Measurements from ENCODE around the gene ANTXR1.
A peak's percentile ranks its signal among the peaks of the same experiment; 100 is the strongest.

Gene ANTXR1

DNA sequence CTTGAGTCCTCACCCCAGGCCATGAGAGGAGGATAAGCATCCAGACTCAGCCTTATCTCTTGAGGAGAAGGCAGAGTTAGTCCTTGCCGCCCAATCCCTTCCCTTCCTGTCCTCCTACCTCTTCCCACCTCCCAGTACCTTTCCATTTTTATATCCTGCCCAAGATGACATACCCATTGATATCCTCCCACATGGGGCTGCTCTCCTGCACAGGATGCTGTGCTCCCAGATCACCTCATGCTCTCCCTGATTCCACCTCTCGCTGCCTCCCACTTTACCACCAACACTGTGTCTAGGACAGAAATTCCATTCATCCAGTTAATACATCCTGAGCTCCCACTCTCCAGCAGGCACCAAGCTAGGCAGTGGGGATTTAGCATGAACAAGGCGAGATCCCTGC, 191.7 kb downstream of the ANTXR1 start:
- FAIRE-seq (peak; percentile 32), DNase-seq (ENCODE audit: low spot score) (no peak)

- DNase-seq (ENCODE audit: low spot score): no peak
- FAIRE-seq: no peak
Observed at GRCh38 chr2:69205076-69205475, 192.1 kb downstream of the ANTXR1 start.

- no peak for DNase-seq (ENCODE audit: low spot score)
- no peak for FAIRE-seq
Observed at GRCh38 chr2:69205491-69205890, 192.5 kb downstream of the ANTXR1 start.

- DNase-seq (ENCODE audit: low spot score) (no peak), FAIRE-seq (no peak)
Observed at GRCh38 chr2:69208023-69208595, 195.1 kb downstream of the ANTXR1 start.

DNA sequence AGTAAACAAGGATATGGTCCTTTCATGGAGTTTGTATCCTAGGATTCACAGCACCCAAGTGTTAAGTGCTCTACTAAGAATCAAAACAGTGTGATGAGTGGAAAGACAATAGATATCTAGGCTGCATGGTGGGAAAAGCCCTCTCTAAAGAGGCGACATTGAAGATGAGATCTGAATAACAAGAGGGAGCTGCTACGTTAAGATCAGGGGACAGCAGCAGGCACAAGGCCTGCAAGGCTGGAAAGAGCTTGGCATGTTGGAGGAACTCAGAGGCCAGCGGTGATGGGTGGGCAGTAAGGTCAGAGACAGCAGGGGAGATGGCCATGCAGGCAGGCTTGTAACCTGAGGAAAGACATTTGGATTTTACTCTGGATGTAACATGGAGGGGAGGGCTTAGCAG, 196.5 kb downstream of the ANTXR1 start:
- FAIRE-seq: peak; percentile 55
- DNase-seq (ENCODE audit: low spot score): no peak

GRCh38 chr2:69210385-69210784, 197.4 kb downstream of the ANTXR1 start:
- FAIRE-seq (no peak), DNase-seq (ENCODE audit: low spot score) (no peak)

DNA sequence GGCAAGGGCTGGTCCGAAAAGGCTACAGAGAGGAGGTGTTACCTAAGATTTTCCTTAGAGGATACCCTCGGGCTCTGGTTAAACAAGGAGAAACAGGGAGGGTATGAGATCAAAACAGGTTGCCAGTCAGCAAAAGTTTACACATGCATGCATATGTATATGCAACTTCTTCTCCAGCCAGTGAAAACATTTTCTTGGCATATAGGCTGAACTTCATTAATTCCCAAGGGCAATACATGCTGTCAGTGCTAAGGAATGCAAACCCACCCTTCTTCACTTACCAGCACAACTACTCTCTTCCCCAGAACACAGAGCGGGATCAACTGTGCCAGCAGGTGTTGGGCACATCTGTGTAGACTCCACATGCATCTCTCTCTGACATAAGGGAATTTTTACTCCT, 198.1 kb downstream of the ANTXR1 start:
- FAIRE-seq: no peak
- DNase-seq (ENCODE audit: low spot score): no peak

- FAIRE-seq: peak; percentile 59
- DNase-seq (ENCODE audit: low spot score): no peak
Observed at GRCh38 chr2:69211686-69212085, 198.7 kb downstream of the ANTXR1 start.

- no peak for FAIRE-seq
- no peak for DNase-seq (ENCODE audit: low spot score)
Observed at GRCh38 chr2:69212238-69213028, 199.5 kb downstream of the ANTXR1 start.

DNA sequence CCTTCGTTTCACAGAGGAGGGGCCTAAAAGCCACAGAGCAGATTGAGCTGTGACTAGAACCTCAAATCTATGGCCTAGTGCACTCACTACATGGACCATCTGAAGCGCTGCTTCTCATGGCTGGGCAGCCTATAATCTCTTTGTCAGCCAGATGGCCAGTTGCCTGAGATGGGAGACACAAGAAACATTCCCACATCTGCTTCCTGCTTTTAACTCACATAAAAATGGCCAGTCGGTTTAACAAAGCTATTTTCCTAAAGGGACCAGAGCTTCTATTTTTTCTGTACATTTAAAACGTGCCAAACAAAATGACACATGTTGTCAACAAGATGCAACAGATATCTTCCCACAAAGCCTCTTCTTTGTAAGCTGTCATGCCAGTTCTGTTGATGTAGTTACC, 200.2 kb downstream of the ANTXR1 start:
- FAIRE-seq: no peak
- no peak for DNase-seq (ENCODE audit: low spot score)

DNA sequence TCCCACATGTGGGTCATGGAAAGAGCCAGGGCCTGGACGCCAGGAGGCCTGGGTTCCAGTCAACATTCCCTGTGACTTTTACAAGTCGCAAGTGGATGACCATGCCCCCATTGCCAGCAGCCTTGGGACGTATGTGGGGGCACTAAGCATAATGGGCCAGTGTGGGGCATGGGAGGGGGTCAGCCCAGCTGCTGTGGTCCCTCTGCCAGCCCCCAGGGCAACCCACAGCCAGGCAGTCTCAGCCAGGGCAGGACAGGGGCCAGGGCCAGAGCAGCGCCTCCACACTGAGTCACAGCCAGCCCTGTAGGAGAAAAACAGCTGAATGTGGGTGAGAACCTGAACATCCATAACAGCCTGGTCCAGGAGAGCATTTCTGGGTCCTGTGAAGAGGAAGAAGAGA, 200.8 kb downstream of the ANTXR1 start:
- DNase-seq (ENCODE audit: low spot score) (no peak), FAIRE-seq (no peak)

GRCh38 chr2:69214898-69215297, 201.9 kb downstream of the ANTXR1 start:
- DNase-seq (ENCODE audit: low spot score) (no peak), FAIRE-seq (no peak)

GRCh38 chr2:69216535-69217332, 203.8 kb downstream of the ANTXR1 start:
- DNase-seq (ENCODE audit: low spot score): no peak
- FAIRE-seq: no peak

DNA sequence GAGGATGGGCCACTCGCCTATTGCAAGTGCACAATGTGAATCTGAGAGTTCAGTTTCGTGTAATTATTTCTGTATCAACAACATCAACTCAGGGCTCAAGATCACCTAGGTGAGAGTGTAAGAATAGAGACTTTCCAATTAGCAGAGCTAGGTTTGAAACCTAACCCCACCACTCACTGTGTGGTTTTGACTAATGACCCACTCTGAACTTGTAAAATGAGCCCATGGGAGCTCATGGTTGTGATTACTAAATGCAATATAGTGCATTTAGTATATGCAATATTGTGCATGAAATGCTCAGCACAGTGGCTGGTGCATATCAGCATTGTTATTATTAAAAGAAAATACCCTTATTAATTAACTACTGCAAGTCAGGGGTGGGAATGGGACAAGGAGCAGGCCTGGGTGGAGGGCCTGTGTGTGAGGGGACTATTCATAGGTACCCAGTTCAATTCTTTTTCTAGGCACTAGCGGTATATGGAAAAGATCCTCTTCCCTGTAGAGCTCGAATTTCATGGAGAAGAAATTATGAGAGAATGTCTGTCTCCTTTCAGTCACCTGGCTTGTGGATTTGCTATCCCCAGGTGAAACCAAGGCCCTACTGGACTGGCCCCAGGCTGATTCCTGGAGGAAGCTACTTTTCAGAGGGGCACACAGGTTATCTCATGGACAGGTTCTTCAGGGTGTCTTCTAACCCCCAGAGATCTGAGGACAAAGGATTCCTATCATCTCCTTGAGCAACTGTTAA, 204.5 kb downstream of the ANTXR1 start:
- DNase-seq (ENCODE audit: low spot score) (no peak), FAIRE-seq (no peak)

- DNase-seq (ENCODE audit: low spot score): no peak
- FAIRE-seq: no peak
Observed at GRCh38 chr2:69221512-69221911, 208.5 kb downstream of the ANTXR1 start.

DNA sequence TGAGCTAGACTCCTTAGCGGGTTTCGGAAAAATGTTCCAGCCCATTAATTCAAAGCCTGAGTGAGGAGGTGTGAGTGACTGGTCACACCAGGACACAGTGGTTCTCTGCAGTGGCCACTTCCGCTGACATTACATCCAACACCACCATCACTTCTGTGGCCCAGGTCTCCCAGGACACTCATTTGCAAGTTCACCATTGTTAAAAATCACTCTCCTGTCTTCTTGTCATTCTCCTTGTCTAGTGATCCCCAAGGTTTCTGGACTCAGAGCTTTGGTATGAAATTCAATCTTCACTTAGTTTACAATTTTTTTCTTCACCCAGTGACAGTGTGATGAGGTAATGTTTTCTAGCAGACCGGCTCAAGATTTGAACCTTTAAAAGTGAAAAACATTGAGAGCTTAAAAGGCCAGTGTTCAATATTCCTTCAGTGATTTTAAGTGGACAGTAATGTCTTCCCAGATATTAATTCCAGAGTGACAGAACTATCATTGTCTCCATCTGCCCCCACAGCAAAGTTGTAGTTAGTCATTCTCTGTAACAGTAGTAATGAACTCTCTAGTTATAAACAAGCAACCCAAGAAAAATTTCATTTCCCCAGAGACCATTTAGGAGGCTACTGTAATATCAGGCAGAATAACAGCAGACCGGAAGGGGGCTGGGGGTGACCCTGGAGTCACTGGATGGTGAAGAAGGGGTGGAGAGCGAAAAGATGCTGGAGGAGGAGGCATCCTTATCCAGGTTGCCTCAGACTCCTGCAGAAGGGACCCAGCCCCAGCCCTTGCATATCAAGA, 209.2 kb downstream of the ANTXR1 start:
- DNase-seq (ENCODE audit: low spot score): no peak
- FAIRE-seq: no peak

- FAIRE-seq (no peak), DNase-seq (ENCODE audit: low spot score) (no peak)
Observed at GRCh38 chr2:69222953-69223658, 210.1 kb downstream of the ANTXR1 start.

GRCh38 chr2:69223759-69224511, 211.0 kb downstream of the ANTXR1 start:
- DNase-seq (ENCODE audit: low spot score): no peak
- FAIRE-seq: no peak

GRCh38 chr2:69224512-69224837, 211.5 kb downstream of the ANTXR1 start:
- no peak for DNase-seq (ENCODE audit: low spot score)
- no peak for FAIRE-seq

DNA sequence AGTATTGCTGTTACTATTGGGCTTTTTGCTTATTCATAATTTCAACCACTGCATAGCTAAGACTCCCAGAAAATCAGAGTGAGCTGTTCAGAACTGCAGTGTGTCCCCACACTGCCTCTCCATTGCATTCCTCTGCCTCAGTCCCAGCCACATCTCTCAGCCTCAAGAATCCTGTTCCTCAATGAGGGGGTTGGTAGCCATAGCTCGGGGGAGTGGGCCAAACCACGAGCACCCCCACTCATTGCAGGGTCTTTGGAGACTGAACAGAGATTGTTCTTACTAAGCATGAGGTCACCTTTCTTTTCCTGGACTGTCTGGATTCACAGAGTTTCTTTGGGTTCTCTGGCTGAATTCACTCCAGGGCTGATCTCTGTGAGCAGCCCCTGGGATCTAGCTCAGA, 213.0 kb downstream of the ANTXR1 start:
- no peak for FAIRE-seq
- no peak for DNase-seq (ENCODE audit: low spot score)
